Measurements from ENCODE around the gene CSF2RB.

The CSF2RB gene

GRCh38 chr22:36921309-36922104, 8.1 kb downstream of the CSF2RB start:
- no peak for DNase-seq (ENCODE audit: low spot score)

GRCh38 chr22:36922105-36922608, 8.7 kb downstream of the CSF2RB start:
- DNase-seq (ENCODE audit: low spot score), result peak; percentile 69

GRCh38 chr22:36922711-36923110, 9.3 kb downstream of the CSF2RB start:
- DNase-seq (ENCODE audit: low spot score), result no peak

GRCh38 chr22:36923131-36923788, 9.8 kb downstream of the CSF2RB start:
- no peak for DNase-seq (ENCODE audit: low spot score)

GRCh38 chr22:36924151-36924698, 10.8 kb downstream of the CSF2RB start:
- DNase-seq (ENCODE audit: low spot score), result no peak

- no peak for DNase-seq (ENCODE audit: low spot score)
These were observed 12.2 kb downstream of the CSF2RB start for GRCh38 chr22:36925388-36926290.

- no peak for DNase-seq (ENCODE audit: low spot score)
These were observed 12.9 kb downstream of the CSF2RB start for GRCh38 chr22:36926309-36926708.

- no peak for DNase-seq (ENCODE audit: low spot score)
These were observed 13.4 kb downstream of the CSF2RB start for GRCh38 chr22:36926721-36927435.

GRCh38 chr22:36927671-36928070, 14.2 kb downstream of the CSF2RB start:
- no peak for DNase-seq (ENCODE audit: low spot score)

- DNase-seq (ENCODE audit: low spot score), result no peak
These were observed 14.8 kb downstream of the CSF2RB start for GRCh38 chr22:36928196-36928595.

GRCh38 chr22:36928786-36929535, 15.5 kb downstream of the CSF2RB start:
- DNase-seq (ENCODE audit: low spot score), result no peak

GRCh38 chr22:36929621-36930020, 16.2 kb downstream of the CSF2RB start:
- no peak for DNase-seq (ENCODE audit: low spot score)

GRCh38 chr22:36930041-36930935, 16.9 kb downstream of the CSF2RB start:
- no peak for DNase-seq (ENCODE audit: low spot score)

- DNase-seq (ENCODE audit: low spot score), result no peak
These were observed 18.0 kb downstream of the CSF2RB start for GRCh38 chr22:36931446-36931845.

- no peak for DNase-seq (ENCODE audit: low spot score)
These were observed 20.4 kb downstream of the CSF2RB start for GRCh38 chr22:36933629-36934417.

- DNase-seq (ENCODE audit: low spot score), result no peak
These were observed 21.2 kb downstream of the CSF2RB start for GRCh38 chr22:36934418-36935312.

GRCh38 chr22:36935313-36935610, 21.8 kb downstream of the CSF2RB start:
- no peak for DNase-seq (ENCODE audit: low spot score)

GRCh38 chr22:36935694-36936093, 22.3 kb downstream of the CSF2RB start:
- no peak for DNase-seq (ENCODE audit: low spot score)
